ENCODE data around the gene THEM5.

Gene THEM5

DNA sequence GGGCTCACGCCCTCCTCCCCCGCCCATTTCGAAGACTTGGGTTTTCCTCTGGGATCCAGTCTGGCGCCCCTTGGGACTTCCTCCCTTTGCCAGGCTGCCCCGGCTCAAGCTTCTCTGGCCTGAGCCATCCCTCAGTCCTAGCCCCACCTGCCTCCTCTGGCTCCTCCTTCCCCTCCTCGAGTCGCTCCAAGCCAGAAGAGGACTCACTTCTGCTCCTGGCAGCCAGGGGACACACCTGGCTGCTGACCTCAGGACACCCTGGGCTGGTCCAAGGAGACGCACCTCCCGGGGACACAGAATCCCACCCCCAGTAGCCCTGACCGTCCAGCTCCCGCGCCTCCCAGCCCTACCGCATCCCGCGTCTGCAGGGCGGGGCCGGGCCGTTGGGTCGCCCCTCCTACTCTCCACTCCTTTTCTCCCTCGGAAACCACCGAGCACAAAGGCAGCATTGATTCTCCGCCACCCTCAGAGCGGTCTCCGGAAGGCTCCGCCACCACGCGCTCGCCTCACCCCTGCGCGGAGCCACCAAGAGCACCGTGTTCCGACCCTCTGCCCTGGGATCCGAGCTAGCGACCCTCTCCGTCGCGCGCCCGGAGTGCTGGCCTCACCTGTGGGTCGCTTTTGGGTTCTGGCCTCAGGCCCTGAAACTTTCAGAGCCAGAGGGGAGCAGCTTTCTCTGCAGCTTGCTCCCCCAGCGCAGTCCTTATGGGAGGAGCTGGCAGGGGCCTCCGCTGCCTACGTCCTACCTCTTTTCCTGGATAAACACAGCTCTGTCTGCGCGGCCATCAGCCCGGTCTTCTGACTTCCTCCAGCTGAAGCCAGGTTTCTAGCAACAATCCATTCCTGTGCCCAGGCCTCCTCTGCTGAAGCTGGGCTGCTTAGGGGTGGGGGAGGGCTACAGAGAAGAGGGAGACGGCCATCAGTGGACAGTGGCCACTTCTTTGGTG, 13.8 kb downstream of the THEM5 start, which contains the start of gene C2CD4D:
C2CD4D (minus strand) TSS at position 364 of the 947 bp plus-strand sequence. CDS start 831 bp downstream, outside the sequence.
- DNase-seq (ENCODE audit: low read depth in 3 of 3) = peak; percentile 45 to 69 (median 46)

DNA sequence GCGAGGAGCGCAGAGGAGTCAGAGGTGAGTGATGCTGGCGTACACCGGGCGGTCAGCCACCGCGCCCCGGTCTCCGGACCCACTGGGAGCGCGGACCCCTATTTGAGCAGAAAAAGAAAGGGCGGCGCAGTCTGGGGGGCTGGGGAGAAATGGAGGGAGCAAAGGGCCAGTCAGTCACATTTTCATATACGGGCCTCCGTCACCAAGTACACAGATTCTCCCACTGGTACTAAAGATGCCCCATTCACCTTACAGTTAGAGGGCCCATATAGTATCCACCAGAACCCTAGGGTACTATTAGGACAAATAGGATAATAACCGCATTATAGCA, 14.5 kb downstream of the THEM5 start:
- DNase-seq (ENCODE audit: low read depth in 3 of 3) = no peak

DNA sequence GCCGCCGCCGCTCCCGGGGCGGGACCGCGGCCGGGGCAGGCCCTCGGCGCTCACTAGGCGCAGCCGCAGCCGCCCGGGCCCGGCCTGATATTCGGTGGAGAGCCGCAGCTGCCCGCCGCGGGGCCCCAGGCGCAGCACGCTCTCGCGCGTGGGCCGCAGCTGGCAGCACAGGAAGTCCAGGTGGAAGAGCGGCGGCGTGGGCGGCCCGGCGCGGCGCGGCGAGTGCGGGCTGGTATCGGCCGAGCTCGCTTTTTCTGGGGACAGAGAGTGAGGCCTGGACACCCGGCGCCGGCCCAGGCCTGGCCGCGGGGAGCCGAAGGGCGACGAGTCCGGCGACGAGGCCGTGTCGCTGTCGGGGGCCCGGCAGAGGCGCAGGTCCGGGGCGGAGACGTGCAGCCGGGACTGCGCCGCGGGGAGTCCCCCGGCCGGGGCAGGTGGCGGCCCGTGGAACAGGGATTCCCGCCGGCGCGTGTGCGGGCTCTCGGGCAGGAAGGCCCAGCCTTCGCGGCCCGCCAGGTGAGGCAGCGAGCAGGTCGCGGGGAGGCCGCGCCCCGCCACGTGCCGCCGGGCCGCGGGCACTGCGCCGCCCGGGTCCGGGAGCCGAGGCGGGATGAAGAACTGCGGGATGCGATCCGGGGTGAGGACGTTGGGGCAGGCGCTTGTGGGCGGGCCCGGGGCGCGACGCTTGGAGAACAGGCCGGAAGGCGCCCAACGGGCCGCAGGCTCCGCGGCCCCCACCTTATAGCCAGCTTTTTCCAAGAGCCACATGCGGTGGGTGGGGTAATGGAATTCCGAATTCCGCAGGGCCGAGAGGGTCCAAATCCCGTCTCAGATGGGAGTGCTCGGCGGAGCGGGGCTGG, 15.1 kb downstream of the THEM5 start:
- peak in 1 of 3 experiments; percentile 41 for DNase-seq (ENCODE audit: low read depth in 3 of 3)

DNA sequence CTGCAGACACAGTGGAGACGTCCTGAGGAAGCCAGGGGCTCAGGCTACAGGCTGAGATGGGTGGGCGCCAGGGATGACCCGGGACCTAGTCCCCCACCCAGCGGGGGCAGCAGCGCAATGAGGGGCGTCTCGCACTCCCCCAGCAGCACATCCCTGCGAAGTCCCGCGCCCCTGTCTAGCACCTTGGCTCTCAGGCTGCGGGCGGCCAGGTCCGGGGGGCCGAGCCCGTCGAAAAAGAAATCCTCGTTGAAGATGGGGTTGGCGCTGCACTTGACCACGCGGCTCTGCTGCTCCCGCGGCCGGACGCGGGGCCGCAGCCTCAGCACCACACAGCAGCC, 15.7 kb downstream of the THEM5 start:
- no peak for DNase-seq (ENCODE audit: low read depth in 3 of 3)

DNA sequence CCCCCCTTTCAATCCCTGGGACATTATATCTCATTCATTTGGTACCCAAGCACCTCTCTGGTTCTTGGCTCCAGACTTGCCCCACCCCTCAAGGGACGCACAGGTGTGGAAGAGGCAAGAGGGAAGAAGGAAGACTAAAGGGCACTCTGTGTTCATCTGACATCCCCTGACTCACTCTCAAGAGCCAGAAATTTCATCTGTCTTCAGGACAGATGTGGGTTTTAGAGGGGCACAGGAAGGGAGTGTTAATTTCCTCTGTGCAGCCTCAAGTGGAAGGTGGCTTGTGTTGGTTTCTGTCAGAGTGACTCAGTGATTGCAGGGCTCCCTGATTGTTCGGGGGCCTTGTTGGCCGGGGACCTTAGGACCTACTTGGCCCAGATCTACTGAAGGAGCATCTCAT, 16.3 kb downstream of the THEM5 start:
- no peak for DNase-seq (ENCODE audit: low read depth in 3 of 3)

DNA sequence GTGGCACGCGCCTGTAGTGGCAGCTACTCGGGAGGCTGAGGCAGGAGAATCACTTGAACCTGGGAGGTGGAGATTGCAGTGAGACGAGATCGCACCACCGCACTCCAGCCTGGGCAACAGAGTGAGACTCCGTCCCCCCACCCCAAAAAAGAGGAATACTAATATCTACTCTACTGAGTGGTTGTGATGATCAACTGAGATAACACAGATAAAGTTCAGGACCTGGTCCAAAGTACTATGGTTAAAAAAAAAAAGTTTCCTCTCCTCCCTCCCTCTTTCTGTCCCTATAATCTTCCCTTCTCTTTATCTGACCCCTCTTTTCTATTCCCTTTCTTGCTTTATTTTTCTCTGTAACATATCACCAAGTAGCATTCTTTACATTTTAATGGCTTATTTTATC, 17.9 kb downstream of the THEM5 start:
- DNase-seq (ENCODE audit: low read depth in 3 of 3) = no peak

DNA sequence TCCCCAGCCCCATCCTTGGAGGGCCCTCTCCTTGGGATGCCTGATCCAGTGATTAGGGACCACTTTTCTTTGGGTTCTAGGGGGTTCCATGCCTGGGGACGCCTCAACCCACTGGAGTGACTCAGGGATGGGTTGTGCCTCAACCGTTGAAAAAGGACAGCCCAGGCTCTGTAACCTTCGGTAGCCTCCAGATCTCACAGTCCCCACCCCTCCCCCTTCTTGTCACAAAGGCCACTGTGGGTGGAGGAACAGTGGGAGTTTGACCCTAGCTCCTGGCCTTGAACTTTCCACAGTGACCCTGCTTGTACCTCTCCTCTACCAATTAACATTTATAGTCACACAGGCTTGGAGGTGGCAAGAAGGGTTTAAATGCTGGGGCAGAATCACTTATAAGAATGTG, 19.3 kb downstream of the THEM5 start:
- no peak for DNase-seq (ENCODE audit: low read depth in 3 of 3)

DNA sequence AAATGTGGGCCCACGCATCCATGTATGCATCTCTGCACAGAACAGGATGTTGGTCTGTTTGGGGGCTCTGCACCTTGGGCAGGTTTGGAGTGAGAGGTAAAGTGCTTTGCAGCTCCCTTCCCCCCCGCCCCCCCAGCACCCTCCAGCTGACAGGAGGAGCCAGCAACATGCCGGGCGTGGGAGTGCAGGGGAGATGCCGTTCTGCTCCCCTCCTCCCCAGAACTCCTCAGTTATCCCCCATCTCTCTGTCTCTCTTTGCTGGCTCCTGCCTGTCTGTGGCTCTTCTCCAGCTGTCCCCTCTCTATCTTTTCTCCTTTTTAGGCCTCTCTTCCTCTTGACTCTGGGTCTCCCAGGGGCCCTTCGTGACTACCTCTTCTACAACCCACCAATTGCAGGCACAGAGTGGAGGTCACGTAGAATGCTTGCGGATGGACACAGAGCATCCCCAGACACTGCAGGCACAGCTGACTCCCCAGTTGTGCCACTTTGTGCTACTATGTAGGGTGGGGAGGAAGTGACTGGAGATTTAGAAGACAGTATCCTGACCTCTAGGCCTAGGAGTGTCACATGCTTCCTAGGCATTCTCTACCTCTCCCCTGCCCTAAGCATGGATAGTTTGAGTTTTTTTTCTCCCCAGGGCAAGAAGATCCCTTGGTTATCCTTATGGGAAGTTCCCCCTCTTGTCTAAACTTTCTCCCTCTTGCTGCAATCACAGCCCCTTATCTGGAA, 20.2 kb downstream of the THEM5 start:
- no peak for DNase-seq (ENCODE audit: low read depth in 3 of 3)

DNA sequence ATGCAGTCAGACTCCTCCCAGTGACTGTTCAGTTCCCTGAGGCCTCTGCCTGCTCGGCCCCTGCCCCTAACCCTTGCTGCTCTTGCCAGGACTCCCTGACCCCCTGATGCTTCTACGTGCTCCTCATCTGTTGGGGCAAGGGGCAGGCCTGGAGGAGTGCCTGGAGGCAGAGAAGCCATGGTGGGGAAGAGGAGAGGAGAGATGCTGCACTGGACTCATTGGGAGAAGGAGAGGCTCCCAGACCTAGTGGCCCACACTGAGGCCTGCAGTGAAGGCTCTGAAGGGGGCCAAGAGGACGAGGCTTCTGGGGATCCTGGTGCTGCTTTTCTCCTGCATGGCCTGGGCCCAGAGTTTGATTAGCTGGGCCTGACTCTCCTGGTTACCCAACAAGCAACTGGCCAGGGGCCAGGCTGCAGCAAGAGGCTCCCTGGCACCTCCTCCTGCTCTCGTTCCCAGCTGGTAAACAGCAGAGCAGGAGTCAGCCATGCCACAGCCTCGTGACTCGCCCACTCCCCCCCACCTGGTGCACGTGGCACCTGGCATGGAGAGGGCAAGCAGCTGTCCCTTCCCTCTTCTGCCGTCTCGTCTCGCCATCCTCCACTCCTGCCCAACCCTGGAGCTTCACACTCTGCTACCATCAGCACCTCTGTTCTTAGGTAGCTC, 21.1 kb downstream of the THEM5 start:
- no peak for DNase-seq (ENCODE audit: low read depth in 3 of 3)

DNA sequence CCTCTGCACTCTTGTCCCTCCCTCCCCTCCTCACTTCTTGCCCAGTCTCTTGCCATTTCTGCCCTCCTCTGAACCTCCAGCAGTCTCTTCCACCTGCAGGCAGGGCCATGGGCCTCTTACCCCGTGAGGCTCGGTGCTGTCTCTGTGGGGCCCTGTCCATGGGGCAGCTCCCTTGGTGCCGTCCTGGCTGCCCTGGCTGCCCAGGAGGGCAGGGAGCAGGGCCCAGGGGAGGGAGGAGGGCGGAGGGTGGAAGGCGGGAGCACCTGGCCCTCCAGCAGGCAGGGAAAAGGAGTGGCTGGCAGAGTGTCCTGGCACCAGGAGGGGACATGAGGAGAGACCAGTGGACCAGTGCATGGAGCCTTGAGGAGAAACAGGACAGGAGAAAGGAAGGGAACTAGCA, 21.9 kb downstream of the THEM5 start, which contains the start of gene RORC:
RORC (minus strand) TSS at position 198 of the 400 bp plus-strand sequence; CDS start at position 160, 38 bp downstream.
- no peak for DNase-seq (ENCODE audit: low read depth in 3 of 3)

DNA sequence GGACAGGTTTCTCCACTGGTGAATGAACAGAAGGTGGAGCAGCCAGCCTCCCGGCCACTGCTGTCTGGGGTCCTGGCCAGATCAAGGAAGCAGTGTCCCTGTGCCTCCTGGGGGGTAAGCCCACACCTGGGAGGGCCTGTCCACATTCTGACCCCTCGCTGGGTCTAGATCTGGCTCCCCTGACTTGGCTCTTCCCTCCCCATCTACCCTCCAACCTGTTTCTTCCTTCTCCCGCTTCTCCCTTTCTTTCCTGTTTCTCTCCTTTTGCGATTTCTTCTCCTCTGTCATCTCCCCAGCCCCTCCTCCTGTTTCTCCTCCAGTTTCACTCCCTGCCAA, 22.3 kb downstream of the THEM5 start:
- no peak for DNase-seq (ENCODE audit: low read depth in 3 of 3)

DNA sequence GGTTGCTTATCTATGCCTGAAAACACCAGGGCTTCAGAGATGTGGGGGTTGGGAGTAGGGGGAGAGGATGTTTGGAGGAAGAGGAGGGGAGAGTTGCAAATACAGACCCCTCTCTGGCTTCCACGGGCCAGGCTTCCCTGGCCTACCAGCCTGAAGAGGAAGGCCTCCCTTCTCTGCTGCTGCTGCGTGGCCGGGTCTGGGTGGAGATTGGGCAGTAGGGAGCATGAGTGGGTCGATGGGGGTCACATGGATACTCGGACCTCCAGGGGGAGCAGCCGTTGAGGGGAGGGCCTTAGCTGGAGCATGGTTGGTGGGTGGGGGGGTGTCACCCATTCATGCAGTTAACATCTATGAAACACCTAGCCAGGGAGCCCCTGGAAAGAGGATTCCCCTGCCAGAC, 23.5 kb downstream of the THEM5 start:
- DNase-seq (ENCODE audit: low read depth in 3 of 3) = no peak

DNA sequence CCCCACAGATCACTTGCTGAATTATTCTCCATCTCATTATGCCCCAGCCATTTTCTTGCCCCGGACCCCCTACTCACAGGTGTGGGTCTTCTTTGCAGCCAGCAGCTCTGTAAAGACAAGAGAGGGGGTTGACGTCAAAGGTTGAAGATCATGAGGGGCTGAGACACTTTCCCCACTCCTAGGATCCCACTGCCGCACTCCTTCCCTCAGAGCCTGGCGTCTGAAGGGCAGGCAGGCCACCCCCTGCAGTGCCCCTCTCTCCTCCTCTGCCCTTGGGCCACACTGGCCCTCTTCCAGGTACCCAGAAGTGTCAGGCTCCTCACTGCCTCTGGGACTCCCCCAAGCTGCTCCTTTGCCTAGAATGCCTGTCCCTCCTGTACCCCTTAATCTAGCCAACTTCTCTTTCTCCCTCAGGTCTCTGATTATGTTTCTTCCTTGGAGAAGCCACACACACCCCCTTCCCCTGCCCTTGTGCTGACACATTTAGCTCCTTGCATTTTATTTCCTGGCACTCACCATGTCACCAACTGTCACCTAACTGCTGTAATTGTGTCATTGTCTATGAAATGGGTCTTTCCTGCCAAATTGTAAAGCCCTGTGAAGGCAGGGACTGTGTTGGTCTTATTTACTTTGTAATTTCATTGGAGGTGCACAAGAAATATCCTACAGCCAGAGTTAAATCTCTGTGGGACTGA, 24.0 kb downstream of the THEM5 start:
- no peak for DNase-seq (ENCODE audit: low read depth in 3 of 3)

DNA sequence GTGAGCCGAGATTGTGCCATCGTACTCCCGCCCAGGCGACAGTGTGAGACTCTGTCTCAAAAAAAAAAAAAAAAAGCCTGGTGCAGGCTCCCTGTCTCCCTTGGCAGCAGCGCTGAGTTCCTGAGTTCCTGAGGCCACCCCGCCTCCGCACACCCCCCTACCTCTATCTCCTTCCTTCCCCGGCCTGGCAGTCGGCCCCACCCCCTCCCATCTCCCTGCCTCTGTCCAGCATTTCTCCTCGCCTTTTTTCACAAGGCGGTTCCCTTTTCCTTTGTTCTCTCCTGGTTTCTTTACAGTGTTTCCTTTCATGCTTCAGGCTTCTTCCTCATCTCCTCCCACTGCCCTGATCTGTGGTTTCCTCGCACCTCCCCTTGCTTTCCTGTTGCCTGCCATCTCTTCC, 24.6 kb downstream of the THEM5 start:
- DNase-seq (ENCODE audit: low read depth in 3 of 3) = no peak

DNA sequence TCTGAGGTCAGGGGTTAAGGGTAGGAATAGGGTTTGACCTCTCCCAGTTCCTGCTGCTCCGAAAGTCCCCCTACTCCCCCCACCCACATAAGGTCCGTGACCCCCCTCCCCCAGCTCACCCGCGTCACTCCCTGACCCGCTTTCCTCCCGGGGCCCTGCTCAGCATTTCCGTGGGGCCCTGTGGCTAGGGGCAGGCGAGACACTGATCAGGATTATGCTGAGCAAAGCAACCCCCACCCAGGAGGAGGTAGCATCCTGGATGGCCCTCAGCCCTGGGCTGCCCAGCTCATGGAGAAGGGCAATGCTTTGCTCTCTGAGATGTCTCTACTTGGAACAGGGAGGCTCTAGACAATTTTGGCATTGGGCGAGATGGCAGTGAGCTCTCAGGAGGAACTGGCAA, 25.7 kb downstream of the THEM5 start:
- no peak for DNase-seq (ENCODE audit: low read depth in 3 of 3)

DNA sequence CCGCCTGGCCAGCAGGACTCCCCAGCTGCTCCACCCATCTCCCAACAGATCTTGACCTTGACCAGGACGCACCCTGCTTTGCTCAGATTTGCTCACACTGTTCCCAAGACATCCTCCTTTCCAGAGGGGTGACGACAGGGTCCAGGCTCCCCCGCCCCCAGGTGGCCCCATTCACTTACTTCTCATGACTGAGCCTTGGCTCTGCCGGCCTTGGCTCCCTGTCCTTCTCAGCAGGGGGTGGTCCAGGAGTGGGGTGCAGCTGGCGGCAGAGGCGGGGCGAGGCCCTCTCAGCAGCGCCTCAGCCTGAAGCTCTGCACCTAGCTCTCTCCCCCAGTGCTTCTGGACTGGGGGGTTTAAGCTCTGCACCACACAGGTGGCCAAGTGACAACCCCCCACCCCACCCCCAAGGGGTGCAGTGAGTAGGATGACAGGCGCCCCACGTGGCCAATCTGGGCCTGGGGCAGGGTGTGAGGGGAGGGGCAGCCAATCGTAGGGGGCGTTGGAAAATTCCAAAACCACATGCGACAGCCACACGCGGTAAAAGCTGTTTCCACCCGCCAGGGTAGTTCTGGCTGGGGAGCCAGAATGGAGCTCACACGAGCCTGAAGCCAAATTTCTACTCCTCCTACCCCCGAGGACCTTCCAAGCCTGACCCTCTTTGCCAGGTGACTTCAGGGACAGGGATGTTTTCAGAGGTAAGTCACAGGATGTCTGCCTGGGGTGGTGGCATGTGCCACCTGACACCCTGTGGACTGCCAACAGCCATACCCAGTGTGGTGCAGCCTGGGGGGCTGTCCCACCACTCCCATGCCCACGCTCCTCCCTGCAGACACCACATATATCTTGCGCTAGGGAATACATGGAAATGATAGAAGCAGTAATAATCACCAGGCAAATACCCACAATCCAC, 27.5 kb downstream of the THEM5 start:
- peak in 1 of 3 experiments; percentile 47 for DNase-seq (ENCODE audit: low read depth in 3 of 3)

DNA sequence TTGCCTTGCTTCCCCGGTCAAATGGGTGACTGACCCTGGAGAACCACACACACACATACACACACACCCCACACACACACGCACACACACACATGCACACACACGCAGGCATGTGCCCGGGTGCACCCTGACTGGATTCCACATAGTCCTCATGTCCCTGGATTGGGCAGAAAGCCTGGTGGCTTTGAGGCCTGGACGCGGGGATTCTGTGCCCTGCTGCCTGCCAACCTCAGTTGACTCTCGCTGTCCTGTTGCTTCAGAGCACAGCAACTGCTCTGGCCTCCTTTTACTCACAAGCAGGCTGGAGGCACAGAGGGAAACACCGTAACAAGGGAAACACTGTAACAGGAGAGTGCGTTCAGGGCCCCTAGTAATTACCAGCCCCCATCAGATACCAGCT, 28.3 kb downstream of the THEM5 start:
- no peak for DNase-seq (ENCODE audit: low read depth in 3 of 3)

DNA sequence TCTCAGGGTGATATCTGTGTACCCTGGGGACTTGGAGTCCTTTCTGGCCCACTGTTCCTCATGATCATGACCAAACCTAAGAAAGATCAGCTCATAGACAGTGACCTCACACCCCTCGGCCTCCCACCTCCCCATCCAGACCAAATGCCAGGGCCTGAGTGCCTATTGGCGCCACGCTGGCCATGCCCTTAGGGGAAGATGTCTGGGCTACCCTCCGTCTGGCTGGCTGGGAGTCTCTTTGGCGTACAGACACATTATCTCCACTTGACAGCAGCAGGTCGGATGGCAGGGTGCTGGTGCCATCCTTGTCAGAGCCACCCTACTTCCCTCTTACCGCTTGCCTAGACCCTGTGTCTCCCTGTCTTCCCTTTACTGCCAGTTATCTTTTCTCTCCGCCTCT, 30.3 kb downstream of the THEM5 start:
- DNase-seq (ENCODE audit: low read depth in 3 of 3) = no peak

DNA sequence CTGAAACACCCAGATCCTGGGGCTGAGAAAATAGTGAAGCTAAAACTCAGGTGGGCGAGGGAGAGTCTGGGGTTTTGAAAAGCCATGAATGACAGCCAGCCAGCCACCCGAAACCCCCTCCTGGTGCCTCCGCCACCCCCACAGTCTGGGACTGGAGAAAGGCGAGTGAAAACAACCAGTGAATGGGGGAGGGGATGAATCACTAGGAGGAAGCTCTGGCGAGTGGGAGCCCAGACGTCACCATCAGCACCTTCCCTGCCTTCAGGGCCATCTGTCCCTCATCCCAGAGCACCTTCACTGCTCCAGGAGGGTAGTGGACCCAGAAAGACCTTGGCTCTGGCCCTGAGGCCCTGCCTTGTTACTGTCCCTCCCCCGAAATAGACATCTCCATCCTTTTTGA, 31.1 kb downstream of the THEM5 start:
- peak in 1 of 3 experiments; percentile 62 for DNase-seq (ENCODE audit: low read depth in 3 of 3)

DNA sequence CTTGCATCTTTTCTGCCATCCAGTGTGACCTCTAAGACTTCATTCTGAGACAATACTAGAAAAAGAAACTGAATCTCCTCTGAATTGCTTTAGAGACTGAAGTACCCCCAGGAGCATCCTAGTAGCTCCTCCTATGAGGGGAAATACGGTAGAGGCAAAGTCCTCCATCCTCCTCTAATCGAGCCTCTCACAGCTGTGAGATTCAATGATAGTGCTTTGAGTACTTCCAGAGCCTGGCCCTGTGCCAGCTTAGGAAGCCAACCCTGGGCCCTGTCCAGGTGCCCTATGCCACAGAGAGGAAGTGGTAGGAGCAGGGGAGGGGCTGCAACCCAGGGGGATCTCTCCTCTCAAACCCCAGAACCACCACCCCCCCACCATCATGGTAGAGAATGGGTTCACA, 32.6 kb downstream of the THEM5 start:
- DNase-seq (ENCODE audit: low read depth in 3 of 3) = no peak

All from stimulated activated CD4-positive, alpha-beta T cell treated with anti-CD3 and anti-CD28 coated beads, TNF-alpha, amount 100 ng/mL, for 24 hours (primary cell).